Natural killer cell (primary cell): Measurements from ENCODE around the gene GREB1. TPM values are rescaled to one million over a fixed set of nuclear protein-coding genes. Genes with fewer than 3 reads are reported as not detected.

Experiments used
- ATAC-seq, 3 donors: fragments of 150-1000 bp in 2 of 3; fragments of 200-7000 bp in 1 of 3; cut with Tn5 transposase; 1 replicate in 1 of 3; 2 replicates in 2 of 3; pipeline ENCODE4 v1.10.0; 2021; ENCODE audit warnings: mild to moderate bottlenecking in 2 of 3, moderate library complexity in 2 of 3
- DNase-seq, 2 donors: peaks; one replicate each; pipeline versions ENCODE4 v3.0.0 to v3.0.0-alpha.2; 2013 to 2021; ENCODE audit warnings: mixed read lengths in 1 of 2
- H3K27ac ChIP-seq: one replicate; pipeline ENCODE4 v1.5.1; 2013; ENCODE audit warnings: mild to moderate bottlenecking, low read length
- H3K27me3 ChIP-seq: one replicate; pipeline ENCODE4 v1.6.1; 2013; ENCODE audit warnings: low read length; ENCODE audit not compliant: control insufficient read depth, insufficient read depth
- H3K36me3 ChIP-seq: one replicate; pipeline ENCODE4 v1.6.1; 2013; ENCODE audit warnings: low read length; ENCODE audit not compliant: control insufficient read depth, insufficient read depth
- H3K4me1 ChIP-seq: one replicate; pipeline ENCODE4 v1.6.1; 2013; ENCODE audit warnings: low read length; ENCODE audit not compliant: control insufficient read depth, insufficient read depth
- H3K4me3 ChIP-seq: one replicate; pipeline ENCODE4 v1.5.1; 2013; ENCODE audit warnings: low read length
- H3K9me3 ChIP-seq: one replicate; pipeline ENCODE4 v1.6.1; 2013; ENCODE audit warnings: low read length; ENCODE audit not compliant: control insufficient read depth, insufficient read depth
- H3K27ac Mint-ChIP-seq, 2 donors: one replicate each; pipeline ENCODE4 v1.8.0; 2022; ENCODE audit warnings: mild to moderate bottlenecking in 2 of 2, mixed read lengths in 2 of 2, moderate library complexity in 1 of 2
- H3K27me3 Mint-ChIP-seq, 2 donors: one replicate each; pipeline ENCODE4 v1.8.0; 2022; ENCODE audit warnings: low read depth in 2 of 2, mixed read lengths in 2 of 2
- H3K36me3 Mint-ChIP-seq: one replicate; pipeline ENCODE4 v1.8.0; 2022; ENCODE audit warnings: mixed read lengths
- H3K4me1 Mint-ChIP-seq, 2 donors: one replicate each; pipeline ENCODE4 v1.8.0; 2022; ENCODE audit warnings: mixed read lengths in 2 of 2
- H3K4me3 Mint-ChIP-seq: one replicate; pipeline ENCODE4 v1.8.0; 2022; ENCODE audit warnings: mild to moderate bottlenecking, moderate library complexity, mixed read lengths
- H3K9me3 Mint-ChIP-seq, 2 donors: one replicate each; pipeline ENCODE4 v1.8.0; 2022; ENCODE audit warnings: mixed read lengths in 2 of 2
- CTCF ChIP-seq: fragments of 200-600 bp; IDR thresholded peaks from one replicate; pipeline ENCODE4 v1.8.0; 2022; ENCODE audit warnings: antibody characterized with exemption
- WGBS: methylation state at CpG from one replicate; pipeline ENCODE4 v1.1.7; 2013; ENCODE audit warnings: missing lambda C conversion rate; ENCODE audit not compliant: insufficient coverage; 5-methylcytosine and 5-hydroxymethylcytosine counted together
- intact Hi-C: fragments of 100-400 bp; cut with micrococcal nuclease; formaldehyde crosslinking; loops from one replicate; pipeline ENCODE4 v1.14.2; 2022
- total RNA-seq, 4 donors: library from RNA; stranded (reverse); fragments of 120-200 nt in 1 of 4; gene quantifications; one replicate each; pipeline versions ENCODE4 v1.2.3 to v1.2.4, GENCODE V29; 2013 to 2022

The GREB1 gene
- 1 to 10 TPM in 2 of 3 donors, under 1 TPM in 1; 0.85 to 2.5 (median 2.4) TPM for total RNA-seq
- total RNA-seq (2013) = 0.47 TPM

- ATAC-seq = no peak
- intact Hi-C loops = no loop called here
- no peaks in the 10 kb centered on the region for H3K4me1 Mint-ChIP-seq
- no peaks in the 10 kb centered on the region for H3K9me3 Mint-ChIP-seq
- no peaks in the 10 kb centered on the region for H3K36me3 Mint-ChIP-seq
- Histone ChIP-seq H3K27ac (no peak within 1 kb of the TSS), H3K9me3 (no peaks in the 10 kb centered on the region), H3K4me3 (no peak within 1 kb of the TSS), H3K27me3 (no peaks in the 10 kb centered on the region), H3K4me1 (no peaks in the 10 kb centered on the region), H3K36me3 (no peaks in the 10 kb centered on the region)
- H3K27me3 Mint-ChIP-seq = peaks cover 17 to 42% of the 10 kb centered on the region in 2 donors
- WGBS = 54% methylated on average over 7 of the region's 9 CpGs
- no peak within 1 kb of the TSS for H3K27ac Mint-ChIP-seq
- TF ChIP-seq CTCF = no peak
- no peak for DNase-seq
- no peak within 1 kb of the TSS for H3K4me3 Mint-ChIP-seq
These were observed at the start of gene GREB1 for GRCh38 chr2:11533278-11534070. GREB1 (plus strand) TSS chr2:11534045; CDS start chr2:11556615, 22,570 bp downstream.

GRCh38 chr2:11488809-11489208 is 45.0 kb upstream of the GREB1 start:
- H3K4me1 Mint-ChIP-seq = no peaks in the 10 kb centered on the region
- ATAC-seq (no peak), DNase-seq (no peak)
- H3K9me3 Mint-ChIP-seq = no peaks in the 10 kb centered on the region
- Histone ChIP-seq H3K27me3 (peaks cover 7% of the 10 kb centered on the region), H3K9me3 (no peaks in the 10 kb centered on the region), H3K4me3 (no peak overlapping the region), H3K36me3 (no peaks in the 10 kb centered on the region), H3K4me1 (no peaks in the 10 kb centered on the region), H3K27ac (no peak overlapping the region)
- H3K4me3 Mint-ChIP-seq = no peak overlapping the region
- H3K27ac Mint-ChIP-seq = no peak overlapping the region
- peaks cover 17 to 21% of the 10 kb centered on the region in 2 donors for H3K27me3 Mint-ChIP-seq
- intact Hi-C loops = no loop called here
- H3K36me3 Mint-ChIP-seq = no peaks in the 10 kb centered on the region
- TF ChIP-seq CTCF = no peak
- 44% methylated on average over 2 of the region's 3 CpGs for WGBS

GRCh38 chr2:11490194-11490593 is 43.7 kb upstream of the GREB1 start:
- H3K9me3 Mint-ChIP-seq = no peaks in the 10 kb centered on the region
- intact Hi-C loops = no loop called here
- no peak overlapping the region for H3K27ac Mint-ChIP-seq
- Histone ChIP-seq H3K9me3 (no peaks in the 10 kb centered on the region), H3K27me3 (peaks cover 4% of the 10 kb centered on the region), H3K36me3 (no peaks in the 10 kb centered on the region), H3K27ac (no peak overlapping the region), H3K4me1 (no peaks in the 10 kb centered on the region), H3K4me3 (no peak overlapping the region)
- ATAC-seq = no peak
- no peaks in the 10 kb centered on the region for H3K4me1 Mint-ChIP-seq
- no peak for TF ChIP-seq CTCF
- H3K36me3 Mint-ChIP-seq = no peaks in the 10 kb centered on the region
- H3K27me3 Mint-ChIP-seq = peaks cover 17 to 22% of the 10 kb centered on the region in 2 donors
- no peak overlapping the region for H3K4me3 Mint-ChIP-seq
- no peak for DNase-seq
- 95% methylated on average over 2 of the region's 5 CpGs for WGBS
